HG03442 (cell line): ENCODE results near the gene PRKAG2.
"Not testable (repeated sequence)": the region's sequence is repeated elsewhere in the genome, so short reads cannot be mapped to it uniquely, and the experiment has no call there.

Experiments
- ATAC-seq: cut with Tn5 transposase; IDR thresholded peaks from one replicate; pipeline ENCODE4 v1.9.1; 2021; ENCODE audit warnings: mild to moderate bottlenecking, moderate library complexity; ENCODE audit not compliant: unreplicated experiment

PRKAG2 gene

DNA sequence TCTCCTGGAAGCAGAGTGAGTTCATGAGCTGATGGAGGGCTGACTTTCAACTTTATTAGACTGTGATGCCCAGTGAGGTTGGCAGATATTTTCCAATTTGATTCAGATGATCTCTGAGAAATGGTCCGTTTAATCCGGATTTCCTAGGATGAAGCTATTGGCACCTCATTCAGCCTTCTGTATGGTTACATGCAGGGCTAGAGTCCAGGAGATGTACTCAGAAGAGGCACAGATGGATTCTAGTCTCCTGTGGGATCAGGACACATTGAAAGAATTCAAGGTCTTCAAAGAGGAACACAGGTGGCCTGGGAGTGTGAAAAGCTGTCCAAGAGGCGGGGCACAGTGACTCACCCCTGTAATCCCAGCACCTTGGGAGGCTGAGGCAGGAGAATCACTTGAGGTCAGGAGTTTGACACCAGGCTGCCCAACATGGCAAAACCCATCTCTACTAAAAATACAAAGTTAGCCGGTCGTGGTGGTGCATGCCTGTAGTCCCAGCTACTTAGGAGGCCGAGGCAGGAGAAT, 334.2 kb downstream of the PRKAG2 start:
- no peak for ATAC-seq

DNA sequence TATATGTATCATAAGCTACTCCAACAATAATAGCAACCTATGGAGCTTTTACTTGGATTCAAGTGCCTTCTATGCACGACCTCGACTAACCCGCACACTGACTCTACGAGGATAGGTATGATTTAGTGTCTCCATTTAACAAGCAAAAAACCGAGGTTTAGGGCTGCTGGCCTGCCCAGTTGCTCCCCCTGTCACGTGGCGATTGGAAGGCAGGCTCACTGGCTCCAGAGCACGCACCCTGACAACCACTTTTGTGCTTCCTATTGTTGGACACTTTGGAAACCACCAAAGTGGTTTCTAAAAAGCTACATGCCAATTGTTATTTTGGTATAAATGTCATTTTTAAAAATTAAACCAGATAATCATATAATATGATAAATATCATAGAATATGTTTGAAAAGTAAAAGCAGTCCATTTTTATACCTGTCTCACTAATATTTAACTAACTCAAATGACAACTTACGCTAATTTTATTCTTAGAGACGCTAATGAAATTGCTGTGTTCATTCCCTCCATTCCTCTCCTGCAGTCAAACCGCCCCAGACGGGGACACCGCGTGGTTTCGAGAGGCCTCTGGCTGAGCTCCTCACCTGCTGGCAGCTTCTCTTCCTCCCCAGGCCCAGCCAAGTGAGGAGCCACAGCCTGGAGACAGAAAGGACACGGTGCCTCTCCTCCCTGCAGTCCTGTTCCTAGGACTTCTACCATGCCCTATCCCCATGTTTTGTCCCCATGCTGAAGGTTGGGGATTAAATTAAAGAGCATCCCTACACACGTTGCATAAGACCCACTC, 335.0 kb downstream of the PRKAG2 start:
- no peak for ATAC-seq

DNA sequence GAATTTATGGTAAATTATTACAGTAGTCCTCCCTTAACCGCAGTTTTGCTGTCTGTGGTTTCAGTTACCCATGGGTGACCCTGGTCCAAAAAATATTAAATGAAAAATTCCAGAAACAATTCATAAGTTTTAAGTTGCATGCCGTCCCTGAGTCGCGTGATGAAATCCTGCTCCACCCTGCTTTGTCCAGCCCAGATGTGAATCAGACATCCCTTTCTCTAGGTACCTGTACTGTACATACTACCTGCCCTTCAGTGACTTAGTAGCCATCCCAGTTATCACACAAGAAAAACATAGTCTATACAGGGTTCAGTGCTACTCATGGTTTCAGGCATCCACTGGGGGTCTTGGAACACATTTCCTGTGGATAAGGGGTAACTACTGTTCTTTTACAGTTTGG, 336.8 kb downstream of the PRKAG2 start:
- no peak for ATAC-seq

DNA sequence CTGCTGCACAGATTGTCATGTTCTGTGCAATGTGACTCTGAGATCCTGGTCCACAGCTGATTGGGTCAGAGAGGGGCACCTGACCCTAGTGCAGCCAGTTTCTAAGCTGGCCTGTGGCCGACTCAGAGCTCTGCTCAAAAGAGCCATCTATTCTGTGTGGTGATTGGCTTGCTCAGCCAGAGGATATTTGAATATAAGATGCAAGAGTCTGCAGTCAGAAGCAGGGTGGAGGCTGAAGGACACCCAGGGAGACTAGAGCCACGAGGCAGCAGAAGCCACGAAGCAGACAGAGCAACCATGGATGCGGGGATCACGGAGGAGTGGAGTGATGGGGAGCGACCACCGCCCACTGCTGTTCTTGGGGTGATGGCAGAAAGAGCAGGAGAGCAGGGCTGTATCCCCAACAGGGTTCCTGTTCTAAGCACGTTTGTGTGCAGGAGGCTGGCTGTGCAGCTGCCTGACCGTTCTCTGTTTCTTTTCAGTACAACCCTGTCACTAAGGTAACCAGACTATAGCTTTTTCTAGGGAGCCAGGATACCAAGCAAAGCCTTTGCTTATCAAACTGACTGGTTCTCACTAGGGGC, 337.7 kb downstream of the PRKAG2 start:
- peak; percentile 90 for ATAC-seq

DNA sequence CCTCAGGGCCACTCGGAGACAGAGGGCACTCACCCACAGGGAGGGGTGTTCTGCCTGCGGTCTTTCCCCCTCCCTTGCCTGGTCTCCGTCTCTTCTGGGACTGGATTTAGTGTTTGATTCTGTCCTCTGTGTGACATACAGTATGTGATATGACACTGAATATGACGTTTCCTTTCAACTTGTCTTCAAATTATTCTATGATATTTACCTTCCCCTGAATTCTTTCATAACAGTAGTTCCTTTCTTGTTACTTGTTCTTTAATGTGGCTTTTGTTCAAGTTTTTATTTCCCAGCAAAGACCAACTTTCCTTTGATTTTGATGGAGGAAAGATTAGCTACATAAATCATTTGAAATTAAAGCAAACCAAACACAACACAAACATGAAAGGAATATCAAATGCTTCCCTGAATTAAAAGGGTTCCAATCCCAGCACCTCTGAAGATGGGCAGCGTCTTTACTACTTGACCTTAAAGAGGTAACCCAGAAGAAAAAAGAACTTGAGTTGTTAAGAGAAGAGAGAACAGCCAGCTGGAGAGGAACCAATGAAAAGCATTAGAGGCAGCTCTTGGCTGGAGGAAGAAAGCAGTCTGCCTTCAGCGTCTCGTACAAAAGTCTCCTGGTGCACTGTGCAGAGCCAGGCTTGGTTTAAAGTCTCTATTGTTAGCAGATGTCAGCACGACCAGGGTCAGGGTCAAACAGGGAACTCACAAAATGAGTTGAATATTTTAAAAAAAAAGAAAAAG, 338.9 kb downstream of the PRKAG2 start:
- no peak for ATAC-seq

DNA sequence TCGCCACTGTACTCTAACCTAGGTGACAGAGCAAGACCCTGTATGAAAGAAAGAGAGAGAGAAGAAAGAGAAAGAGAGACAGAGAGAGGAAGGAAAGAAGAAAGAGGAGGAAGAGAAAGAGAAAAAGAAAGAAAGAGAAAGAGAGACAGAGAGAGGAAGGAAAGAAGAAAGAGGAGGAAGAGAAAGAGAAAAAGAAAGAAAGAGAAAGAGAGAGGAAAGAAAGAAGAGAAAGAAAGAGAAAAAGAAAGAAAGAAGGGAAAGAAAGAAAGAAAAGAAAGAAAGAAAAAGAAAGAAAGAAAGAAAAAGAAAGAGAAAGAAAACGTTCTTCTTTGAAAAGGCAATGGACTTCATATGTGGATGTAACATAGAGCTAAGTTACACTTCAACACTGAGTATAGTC, 340.7 kb downstream of the PRKAG2 start:
- not testable (repeated sequence) for ATAC-seq

DNA sequence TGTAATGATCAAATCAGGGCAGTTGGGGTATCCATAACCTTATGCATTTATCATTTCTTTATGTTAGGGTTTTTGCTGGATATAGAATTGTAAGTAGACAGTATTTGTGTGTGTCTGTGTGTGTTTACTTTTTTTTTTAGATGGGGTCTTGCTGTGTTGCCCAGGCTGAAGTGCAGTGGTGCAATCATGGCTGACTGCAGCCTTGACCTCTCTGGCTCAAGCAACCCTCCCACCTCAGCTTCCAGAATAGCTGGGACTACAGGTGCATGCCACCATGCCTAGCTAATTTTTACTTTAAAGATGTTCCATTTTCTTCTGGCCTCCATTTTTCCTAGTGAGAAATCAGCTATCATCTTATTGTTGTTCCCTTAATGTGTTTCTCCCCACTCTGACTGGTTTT, 347.1 kb downstream of the PRKAG2 start:
- ATAC-seq = no peak

DNA sequence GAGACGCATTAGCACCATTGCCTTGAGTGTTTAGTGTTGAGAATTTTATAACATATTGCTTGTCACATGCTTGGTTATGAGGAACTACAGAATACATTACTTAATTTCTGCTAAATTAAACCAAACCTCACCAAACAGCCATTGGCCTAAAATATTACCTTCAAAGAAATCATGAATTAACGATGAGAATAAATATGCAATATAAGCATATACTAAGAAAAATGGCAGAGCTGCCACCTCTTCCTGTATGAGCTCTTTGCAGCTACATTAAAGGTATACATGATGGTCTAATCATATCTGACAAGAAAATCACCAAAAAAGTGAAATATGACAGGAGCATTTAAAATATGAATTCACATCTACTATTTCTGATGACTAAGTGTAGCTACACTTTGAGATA, 352.1 kb downstream of the PRKAG2 start:
- no peak for ATAC-seq

DNA sequence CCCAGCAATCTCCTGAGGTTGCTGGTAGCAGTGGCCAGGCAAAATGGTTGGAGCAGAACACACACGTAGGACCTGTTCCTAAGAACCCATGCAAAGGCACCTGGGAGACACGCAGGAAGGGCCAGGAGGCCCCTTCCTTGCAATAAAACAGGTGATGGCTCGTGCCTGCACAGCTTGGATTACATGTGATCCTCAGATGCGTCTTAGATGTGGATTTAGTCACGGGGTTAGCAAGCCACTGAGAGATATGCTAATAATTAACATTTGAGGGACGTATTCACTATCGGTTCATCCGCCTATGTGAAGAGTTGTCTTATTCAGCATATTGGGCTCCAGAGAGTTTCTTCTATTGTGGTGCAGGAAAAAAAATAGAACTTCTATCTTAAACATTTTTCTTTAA, 352.6 kb downstream of the PRKAG2 start:
- ATAC-seq = no peak

DNA sequence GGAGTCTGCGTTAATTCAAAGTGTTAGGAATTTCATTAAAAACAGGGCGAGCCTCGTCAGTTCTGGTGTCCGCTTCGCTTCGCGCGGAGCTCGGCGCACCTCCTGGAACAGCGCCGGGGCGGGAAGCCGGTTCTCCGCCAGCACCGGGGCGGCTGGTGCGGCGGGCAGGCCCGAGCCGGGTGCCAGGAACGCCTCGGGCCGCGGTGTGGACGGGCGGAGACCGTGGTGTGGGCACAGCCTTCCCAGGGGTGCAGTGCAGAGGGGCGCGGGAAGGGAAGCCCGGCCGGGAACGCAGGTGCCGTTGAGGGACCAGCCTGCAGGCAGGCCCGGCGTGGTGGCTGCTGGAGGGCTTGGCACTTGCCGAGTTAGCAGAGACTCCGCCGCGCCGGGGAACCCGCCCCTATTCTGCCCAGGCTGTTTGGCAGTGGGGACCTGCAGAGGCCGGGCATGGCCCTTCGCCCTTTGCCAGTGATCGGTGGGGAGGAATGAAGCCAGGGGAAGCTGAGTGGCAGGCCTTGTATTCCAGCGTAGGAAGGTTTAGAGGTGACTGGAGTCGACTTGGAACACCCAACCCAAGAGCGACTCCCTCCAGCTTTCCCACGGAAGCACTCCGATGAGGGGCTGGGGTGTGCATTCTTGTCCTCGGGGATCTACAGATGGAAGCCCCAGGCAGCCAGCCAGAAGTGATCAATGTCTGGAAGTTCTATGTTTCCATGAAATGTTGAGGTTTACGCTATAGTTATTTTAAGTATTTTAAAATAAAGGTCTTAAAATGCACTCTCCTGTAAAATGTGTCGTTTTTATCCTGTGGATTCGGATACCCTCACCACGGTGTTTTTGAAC, 356.3 kb downstream of the PRKAG2 start:
- peak; percentile 0 for ATAC-seq

DNA sequence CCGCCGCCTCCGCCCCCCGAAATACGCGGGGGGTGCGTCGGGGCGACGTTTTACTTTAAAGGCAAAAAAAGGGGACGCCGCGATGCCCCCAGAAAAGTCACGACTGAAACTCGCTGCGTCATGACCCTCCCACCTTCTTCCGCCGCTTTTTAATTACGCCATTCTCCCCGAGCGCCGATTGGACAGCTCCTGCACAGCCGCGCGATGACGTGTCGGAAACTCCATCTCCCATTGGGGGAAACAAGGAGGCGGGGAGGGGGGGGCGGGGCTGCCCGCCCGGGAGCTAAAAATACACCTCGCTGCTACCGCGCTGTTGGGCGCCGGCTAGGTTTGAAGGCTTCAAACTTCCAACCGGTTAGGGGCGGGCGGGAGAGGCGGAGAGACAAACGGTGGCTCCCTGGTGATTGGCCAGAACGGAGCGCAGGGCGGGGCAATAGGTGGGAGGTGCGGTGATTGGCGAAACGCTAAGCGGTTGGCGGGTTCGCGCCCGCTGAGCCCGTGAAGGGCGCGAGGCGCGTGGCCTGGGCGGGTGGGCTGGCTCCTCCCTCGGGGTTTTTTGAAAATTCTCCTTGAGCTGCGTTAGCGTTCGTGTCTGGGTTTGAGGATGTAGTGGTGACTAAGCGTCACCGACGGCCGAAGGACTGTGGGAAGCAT, 357.0 kb downstream of the PRKAG2 start, which contains the start of gene RHEB:
RHEB (minus strand) TSS at position 131 of the 654 bp plus-strand sequence. CDS start 384 bp downstream, outside the sequence.
- ATAC-seq = peak; percentile 67

DNA sequence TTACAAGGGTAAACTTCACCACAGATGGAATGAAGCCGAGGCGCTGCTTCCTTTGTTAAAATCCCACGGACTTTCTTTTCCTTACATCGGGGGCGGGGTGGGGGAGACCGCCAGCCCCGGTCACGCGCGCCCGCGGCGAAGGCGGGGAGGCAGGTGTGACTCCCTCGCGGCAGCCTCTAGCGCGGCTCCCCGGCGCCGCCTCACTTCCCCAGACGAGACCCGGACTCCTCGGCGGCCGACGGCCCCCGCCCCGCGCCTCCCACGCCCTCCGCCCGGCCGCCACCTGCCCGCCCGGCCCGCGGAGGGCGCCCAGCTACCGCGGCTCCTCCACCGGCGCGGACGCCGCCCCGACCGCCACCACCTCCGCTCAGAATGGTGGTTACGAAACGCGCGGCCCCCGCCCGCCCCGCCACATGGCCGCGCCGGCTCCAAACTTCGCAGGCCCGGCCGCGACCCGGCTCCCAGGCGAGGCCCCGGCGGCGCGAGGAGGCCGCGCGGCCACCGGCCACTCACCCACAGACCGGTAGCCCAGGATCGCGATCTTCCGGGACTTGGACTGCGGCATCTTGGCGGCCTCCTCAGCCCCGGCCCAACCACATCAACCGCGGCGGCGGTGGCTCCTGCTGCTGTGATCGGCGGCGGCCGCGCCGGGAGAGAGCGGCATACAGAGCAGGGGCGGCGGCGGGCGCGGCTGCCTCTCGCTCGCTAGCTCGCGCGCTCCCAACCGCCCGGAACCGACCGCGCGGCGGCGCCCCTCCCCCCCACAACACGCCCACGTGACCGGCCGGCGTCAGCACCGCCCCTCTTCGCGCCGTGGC, 357.8 kb downstream of the PRKAG2 start:
- peak; percentile 52 for ATAC-seq

DNA sequence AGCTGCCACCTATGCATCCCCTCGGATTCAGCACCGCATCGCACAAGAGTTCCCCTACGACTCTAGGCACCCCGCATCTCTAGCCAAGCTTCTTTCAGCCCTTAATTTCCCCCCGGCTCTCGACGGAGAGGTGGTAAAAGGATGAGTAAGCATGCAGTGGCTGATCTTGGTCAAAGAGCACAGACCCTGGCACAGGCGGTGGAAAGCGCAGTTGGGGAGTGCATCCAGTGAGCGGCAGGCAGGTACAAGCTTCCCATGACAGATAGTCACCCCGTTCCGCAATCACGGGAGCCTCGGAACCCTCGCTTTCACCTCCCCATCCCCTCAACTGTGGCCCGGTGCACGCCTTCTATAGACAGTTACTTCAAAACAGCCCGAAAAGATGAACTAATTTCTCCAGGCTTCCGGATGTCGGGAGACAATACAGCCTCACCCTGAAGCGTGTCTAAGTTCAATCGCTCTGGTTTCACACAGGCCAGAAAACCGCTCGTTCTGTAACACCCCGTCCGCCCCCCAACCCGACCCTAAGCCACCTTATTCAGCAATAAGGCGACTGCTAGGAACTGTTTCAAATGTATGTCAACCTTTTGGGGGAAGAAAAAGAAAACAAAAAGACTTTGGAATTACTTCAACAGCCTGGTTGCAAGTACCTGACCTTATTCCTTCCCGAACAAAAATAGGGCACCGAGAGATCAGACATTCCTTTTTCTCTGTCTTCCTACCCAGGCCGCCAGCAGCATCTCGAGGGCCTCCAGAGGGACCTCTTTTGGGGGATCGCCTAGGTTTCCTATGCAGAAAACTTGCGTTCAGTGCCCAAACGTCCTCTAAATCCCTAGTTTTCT, 358.6 kb downstream of the PRKAG2 start:
- no peak for ATAC-seq

DNA sequence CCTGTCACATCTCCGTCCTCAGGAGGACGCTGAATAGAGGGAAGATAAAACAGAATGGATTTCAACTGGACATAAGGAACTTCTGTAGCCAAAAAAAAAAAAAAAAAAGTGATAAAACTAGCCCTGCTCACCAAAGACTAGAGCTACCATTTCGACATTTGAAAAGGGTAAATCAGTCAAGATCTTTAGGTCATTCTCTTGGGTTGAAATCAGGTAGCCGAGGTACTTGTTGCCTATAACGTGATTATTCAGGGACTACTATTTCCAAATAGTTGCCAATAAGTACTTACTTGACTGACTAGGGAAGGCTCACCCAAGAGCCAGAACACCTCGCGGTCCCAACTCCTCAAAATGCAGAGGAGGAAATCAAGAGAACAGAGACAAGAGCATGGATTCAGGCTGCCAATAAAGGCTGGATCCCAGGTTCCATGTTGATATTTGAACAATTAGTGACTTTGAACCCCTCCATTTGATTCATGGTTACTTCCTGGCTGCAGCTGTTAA, 359.3 kb downstream of the PRKAG2 start:
- no peak for ATAC-seq

DNA sequence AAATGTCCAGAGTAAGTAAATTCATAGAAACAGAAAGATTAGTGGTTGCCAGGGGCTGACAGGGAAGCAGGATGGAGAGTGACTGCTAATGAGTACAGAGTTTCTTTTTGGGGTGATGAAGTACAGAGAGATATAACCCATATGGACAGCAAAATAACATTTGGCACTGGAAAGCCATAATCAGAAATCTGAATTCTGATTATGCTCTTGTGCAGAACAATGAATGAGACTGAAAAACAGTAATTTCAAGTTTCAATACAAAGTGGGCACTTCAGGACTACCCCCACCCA, 361.7 kb downstream of the PRKAG2 start:
- no peak for ATAC-seq

DNA sequence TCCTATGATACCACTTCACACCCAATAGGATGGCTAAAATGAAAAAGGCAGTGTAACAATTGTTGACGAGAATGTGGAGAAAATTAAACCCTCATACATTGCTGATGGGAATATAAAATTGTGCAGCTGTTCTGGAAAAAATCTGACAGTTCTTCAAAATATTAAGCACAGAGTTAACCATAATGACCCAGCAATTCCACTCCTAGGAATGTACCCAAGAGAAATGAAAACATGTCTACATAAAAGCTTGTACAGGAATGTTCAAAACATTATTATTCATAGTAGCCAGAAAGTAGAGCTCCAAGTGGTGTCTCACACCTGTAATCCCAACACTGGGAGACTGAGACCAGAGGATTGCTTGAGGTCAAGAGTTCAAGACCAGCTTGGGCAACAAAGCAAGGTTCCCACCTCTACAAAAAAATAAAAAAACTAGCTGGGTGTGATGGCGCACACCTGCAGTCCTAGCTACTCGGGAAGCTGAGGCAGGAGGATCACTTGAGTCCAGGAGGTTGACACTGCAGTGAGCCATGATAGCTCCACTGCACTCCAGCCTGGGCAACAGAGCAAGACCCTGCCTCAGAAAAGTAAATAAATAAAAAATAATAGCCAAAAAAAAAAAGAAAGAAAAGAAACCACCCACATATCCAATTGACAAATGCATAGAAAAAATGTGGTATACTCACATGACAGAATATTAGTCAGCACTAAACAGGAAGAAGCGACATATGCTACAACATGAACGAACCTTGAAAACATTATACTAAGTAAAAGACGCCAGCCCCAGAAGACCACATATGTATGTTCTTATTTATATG, 362.2 kb downstream of the PRKAG2 start:
- ATAC-seq = no peak

DNA sequence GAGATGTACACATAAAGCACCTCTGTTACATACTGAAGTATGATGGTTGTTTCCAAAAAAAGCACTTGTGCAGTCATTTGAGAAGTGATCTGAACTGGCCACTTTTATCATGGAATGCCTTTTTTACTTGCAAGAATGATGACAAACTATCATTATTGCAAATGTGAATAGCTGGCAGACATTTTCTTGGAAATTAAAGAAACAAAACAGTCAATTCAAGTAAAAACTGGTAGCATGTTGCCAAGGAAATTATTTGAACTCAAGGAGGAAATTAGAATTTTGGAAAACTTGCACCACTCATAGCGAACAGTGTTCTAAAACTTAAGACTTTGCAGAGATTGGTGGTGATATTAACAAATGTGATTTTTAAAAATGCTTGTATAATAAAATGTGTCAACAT, 363.8 kb downstream of the PRKAG2 start:
- ATAC-seq = no peak

DNA sequence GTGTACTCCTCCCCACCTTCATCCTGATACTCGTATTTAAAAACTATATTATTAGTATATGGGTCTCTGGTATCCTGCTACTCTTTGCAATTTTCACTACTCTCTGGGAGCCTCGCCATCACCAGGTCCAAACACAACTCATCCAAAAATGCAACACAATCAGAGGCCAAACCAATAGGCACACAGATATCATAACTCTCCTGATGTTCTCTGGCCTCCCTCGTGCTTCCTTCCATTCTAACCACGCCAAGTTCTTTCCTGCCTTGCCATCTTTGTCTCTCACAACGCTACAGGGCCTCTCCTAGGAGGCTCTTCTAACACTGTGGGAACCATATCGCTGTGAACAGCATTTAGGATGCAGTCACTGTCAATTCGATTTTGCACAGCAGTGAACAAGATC, 364.6 kb downstream of the PRKAG2 start:
- ATAC-seq = no peak
